Activated gamma-delta T cell (primary cell): ENCODE results near the gene MYO5B.

Experiments used
- DNase-seq: peaks from one replicate; lab custom pipeline; 2025; lab: John Stamatoyannopoulos, UW

MYO5B gene

DNA sequence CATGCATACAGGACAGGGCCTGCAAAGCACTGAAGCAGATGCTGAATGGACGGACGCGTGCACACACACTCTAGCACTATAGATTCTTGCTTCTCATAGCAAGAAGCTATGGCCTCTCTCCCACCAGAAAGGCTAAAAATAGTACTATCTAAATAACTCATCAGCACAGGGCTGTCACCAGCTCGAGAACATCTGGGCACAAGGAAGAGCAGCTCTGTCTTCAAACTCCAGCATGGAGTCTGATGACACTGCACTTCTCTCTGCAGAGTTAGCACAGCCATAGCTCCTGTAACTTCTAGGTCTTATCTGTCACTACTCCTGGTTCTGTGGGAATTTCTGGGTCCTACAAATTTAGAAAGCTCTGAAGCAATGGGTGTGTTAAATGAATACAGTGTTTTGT lies 123.5 kb downstream of the MYO5B start:
- no peak for DNase-seq

DNA sequence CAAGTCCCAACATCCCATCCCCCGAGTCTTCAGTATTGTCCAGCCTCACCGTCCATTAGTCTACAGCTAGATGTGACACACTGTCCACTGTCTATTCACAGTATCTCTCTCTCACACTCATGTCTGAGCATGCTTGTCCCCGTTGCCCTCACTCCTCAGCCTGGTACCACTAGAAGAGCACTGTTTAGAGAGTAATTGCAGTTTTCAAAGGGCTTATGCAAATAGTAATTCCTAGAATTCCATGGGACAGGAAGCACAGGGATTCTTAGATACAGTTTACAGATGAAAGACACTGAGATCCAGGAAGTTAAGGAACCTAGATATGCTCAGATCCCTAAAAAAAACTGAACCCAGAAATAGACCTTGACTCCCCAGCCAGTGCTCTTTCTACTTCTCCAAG lies 125.5 kb downstream of the MYO5B start:
- no peak for DNase-seq

- no peak for DNase-seq
Observed at GRCh38 chr18:50065527-50065926, 129.4 kb downstream of the MYO5B start.

GRCh38 chr18:50065039-50065438 lies 129.9 kb downstream of the MYO5B start:
- DNase-seq, result no peak

DNA sequence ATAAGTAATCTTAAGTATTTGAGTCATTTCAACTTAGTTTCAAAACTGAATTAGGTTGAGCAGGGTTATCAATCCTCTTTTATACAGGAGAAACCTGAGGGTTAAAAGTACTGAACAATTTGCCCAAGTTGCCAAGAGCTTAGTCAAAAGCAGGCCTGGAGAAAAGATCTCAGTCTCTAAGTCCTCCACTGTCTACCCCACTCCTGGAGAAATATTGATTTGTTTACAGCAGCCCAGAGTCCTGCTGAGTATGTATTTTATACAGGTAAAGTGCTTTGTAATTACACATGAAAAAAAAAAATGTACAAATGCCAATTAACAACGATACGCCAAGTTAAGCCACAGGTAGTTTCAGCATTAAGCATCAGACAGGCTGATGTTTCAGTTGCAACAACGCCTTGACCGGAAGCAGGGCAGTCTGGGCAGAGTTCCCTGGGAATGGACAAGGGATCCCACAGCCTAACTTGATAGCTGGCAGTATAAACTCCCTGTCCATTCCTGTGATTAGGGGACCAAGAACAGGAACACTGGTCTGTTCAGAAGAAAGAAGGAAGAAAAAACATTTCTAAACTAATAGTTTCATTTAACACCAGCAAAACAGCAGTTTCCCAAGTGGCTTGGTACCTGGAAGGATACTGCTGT lies 132.9 kb downstream of the MYO5B start:
- DNase-seq, result no peak

DNA sequence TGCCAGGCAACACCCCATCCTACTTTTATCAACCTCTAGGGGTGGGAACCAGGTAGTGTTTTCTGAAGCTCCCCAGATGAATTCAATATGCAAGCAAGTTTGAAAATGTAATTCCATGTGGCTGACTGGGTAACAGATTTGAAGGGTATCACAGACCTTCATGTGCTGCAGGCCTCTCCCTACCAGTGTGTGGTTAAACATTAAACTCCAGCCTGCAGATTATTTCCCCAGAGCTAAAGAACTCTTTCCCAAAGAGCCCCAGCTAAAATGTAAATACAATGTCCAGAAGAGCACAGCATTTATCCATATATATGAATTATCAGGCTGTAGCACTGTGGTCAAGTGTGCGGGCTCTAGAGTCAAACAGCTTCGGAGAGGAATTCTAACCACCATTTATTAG lies 134.1 kb downstream of the MYO5B start:
- DNase-seq, result no peak

DNA sequence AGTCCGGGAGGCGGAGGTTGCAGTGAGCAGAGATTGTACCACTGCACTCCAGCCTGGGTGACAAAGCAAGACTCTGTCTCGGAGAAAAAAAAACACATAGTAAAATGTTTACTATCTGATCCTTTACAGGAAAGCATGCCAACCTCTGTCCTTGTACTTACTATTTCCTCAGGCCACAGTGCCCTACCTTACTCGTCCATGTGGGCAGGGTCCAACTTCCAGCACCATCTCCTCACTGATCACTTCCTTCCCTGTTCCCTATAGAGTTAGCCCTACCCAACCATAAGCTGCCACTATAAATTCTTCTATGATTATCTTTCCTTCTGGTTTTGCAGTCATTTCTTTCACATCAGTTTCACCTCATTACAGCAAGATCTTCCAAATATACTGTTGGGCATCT lies 136.2 kb downstream of the MYO5B start:
- no peak for DNase-seq

GRCh38 chr18:50057009-50057408 lies 137.9 kb downstream of the MYO5B start:
- no peak for DNase-seq

GRCh38 chr18:50056185-50056584 lies 138.8 kb downstream of the MYO5B start:
- DNase-seq, result no peak

GRCh38 chr18:50055488-50055887 lies 139.5 kb downstream of the MYO5B start:
- DNase-seq, result no peak

DNA sequence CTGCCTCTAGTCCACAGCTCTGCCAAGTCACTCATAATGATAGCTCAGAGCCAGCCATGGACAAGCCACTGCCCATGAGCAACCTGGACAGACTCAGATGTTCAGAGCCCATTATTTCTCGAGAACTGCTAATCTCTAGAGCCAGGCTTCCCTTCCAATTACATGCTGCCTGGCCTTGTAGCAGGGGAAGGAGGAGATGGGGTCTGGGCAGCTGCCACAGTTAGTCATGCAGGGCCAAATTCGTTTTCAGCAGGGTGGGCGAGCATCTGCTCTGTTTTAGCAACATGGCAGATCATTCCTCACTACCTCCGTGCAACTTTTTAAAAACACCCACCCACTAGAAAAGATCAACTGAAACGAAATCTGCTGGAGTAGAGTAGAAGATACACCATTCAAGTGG lies 141.8 kb downstream of the MYO5B start:
- no peak for DNase-seq

- no peak for DNase-seq
Observed at GRCh38 chr18:50051288-50051687, 143.7 kb downstream of the MYO5B start.

DNA sequence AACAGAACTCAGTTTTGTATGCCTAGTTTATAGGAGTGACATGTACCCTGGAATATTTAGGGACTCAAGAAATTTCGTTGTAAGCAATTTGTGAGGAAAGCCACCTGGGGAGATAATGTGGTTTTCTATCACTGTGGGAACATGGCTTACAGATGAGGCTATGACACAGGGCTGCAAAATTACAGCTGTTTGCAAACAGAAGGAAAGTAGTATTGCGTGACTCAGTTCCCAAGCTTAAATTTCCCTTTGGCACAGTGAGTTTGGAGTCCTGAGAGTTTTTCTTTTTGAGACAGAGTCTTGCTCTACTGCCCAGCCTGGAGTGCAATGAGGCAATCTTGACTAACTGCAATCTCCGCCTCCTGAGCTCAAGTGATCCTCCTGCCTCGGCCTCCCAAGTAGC lies 149.8 kb downstream of the MYO5B start:
- DNase-seq, result no peak

DNA sequence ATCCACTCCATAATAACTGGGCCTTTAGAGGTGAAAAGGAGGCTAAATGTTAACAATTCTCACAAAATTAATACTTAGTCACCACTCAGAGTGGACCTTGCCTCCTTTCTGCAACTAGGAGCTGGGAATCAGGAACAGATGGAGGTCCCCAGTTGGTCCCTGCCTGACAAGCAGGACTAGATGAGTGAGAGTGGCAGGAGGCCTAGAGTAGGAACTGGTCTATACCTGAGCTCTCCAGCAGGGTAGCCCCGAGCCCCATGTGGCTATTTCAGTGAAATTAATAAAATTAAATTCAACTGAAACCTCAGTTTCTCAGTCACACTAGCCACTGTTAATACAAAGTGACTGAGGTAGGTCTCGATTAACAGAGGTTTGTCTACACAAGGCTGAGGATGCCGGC lies 150.5 kb downstream of the MYO5B start:
- no peak for DNase-seq

DNA sequence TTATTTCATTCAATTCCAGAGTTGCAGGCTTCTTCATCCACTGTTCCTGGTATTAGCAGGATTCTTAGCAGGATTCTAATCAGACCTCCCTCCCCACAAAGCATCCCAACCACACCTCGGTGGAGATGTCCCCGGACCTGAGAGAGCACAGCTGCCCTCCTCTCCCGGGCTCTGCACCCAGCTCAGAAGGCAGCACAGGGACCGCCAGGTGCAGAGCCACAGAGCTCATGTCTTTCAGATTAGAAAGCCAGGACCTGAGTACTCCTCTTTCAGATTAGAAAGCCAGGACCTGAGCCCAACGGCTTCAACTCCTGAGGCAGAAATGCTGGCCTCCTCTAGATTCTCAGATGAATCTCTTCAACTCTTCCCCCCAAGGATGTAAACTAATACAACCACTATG lies 152.3 kb downstream of the MYO5B start:
- no peak for DNase-seq

DNA sequence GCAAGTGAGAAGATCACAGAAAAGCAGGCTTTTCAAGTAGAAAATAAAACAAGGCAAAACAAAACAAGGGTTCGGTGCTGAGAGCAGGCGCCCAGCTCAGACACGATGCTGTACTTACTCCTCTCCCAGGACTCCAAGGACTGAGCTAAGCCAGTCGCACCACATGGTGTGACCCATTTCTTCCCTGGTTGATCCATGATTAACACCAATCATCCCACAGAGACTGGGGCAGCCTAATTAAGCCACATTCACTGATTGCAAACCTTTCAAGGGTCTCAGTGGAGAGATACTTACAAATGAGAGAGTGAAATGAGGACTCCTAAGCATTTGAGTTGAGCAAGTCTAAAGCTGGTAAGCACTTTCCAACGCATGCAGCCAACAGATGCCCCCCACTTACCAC lies 155.2 kb downstream of the MYO5B start:
- no peak for DNase-seq

GRCh38 chr18:50038448-50038847 lies 156.5 kb downstream of the MYO5B start:
- DNase-seq, result no peak

DNA sequence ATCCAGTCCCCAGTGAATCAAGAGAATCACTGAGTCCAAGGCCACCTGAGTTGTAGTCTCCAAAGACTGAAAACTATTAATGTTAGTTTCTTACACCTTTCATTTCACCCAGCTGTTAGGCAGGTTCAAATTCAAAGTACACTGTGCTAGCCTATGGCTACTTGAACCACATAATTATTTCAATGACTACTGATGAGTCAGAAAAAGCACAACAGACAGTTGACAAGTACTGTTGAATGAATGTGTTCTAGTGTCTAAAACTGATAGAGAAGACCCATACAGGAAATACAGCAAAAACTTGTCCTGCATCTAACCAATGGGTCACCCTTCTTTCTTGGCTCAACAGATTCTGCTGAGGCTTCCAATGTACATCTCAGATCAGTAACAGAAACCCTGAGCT lies 160.9 kb downstream of the MYO5B start:
- DNase-seq, result no peak

DNA sequence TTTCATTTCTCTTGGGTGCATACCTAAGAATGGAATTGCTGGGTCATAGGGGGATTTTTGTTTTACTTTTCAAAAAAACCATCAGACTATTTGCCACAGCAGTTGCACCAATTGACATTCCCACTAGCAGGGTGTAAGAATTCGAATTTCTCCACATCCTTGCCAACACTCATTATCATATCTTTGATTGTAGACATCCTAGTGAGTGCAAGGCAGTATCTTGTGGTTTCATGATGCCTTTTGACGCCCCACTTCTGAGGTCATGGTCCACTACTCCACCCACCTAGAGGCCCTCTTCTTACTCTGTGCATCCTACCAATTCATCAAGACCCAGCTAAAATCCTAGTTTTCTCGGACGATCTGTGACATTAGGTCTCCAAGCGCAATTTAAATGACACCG lies 161.9 kb downstream of the MYO5B start:
- no peak for DNase-seq

- no peak for DNase-seq
Observed at GRCh38 chr18:50030146-50030545, 164.8 kb downstream of the MYO5B start.

DNA sequence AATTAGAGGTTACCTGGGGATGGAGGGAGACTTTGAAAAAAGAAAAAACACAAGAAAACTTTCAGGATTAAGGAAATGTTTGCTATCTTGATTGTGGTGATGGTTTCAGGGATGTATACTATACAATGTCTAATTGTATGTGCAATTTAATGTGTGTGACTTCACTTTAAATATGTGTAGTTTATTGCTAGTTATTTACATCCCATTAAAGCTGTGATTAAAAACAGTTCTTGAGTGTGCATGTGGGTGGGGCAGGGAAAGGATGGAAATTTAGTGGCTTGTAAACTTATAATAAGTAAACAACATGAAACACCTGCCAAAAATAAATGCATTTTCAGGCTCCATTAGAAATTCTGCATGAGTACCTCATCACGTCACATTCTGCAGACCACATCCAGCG lies 167.0 kb downstream of the MYO5B start:
- no peak for DNase-seq

- DNase-seq, result no peak
Observed at GRCh38 chr18:50024466-50024865, 170.5 kb downstream of the MYO5B start.

GRCh38 chr18:50022985-50023384 lies 172.0 kb downstream of the MYO5B start:
- no peak for DNase-seq

DNA sequence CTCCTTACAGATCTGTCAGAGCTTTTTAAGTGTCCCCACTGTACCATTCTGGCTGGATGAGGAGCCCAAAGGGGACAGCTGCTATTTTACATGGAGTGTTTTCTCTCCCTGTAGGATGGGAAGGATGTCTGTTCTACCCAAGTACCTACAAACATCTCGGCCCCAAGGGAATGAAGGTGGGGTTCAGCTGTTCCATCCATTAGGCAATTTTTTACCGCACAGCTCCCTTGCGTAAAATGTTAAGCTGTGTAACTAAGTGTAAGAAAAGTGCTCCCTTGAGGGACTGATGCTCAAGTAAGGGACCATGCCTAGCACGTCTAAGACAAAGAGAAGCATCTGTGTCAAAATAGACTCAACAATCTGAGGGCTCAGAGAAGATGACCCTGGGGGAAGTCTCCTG lies 180.3 kb downstream of the MYO5B start:
- DNase-seq, result no peak
